Measurements from ENCODE around the gene HOXB3.

Gene HOXB3

DNA sequence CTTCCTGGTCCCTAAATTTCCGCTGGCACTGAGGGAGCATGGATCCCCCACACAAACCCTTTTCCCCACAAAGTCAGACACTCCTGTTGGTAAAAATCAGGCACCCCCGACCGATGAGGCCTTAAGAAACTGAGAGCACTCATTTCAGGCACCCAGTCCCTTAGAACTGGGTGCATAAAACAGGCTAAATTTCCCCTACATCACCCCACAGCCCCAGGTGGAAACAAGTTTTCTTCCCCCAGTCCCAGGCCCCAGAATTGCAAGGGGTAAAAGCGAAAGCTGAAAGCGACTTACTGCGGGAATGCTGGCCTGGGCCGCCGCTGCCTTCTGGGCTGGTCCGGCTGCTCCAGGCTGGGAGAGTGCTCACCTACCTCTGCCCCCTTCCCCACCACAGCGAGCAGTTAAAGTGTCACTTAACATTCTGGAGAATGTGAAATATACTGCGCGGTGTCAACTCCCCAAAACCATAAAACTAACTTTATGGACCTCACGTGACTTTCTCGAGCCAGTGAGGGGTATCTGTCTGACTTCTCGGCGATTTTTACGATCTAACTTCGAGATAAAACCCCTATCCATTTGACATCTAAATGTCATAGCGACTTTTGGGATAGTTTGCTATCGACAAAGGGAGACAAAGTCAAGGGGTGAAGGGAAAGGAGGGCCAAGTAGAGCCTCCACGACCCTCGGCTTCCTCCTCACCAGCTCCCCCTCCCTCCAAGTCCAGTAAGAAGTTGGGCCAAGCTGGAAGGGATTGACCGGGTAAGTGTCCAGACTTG lies at the start of gene HOXB3:
HOXB3 (minus strand) TSS at position 411 of the 776 bp plus-strand sequence. CDS start 37,767 bp downstream, outside the sequence.
- DNase-seq (ENCODE audit: low read depth), result peak; percentile 94

DNA sequence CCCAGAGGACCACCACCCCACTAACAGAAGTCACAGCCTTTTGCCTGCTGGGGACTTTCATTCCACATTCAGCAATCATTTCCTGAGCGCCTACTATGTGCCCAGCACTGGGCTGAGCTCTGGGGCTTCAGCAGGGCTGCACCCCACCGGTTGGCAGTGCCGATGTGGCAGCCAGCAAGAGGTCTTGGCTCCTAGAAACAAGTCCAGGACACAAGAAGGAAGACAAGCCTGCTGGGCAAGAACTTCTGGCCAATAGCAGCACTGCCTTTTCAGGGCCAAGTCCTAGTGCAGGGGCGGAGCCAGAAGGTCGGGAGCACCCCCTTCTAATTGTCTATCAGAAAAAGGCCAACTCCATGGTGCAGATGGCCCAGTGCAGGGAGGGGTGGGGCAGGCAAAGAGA lies 49.1 kb upstream of the HOXB3 start:
- DNase-seq (ENCODE audit: low read depth), result no peak

DNA sequence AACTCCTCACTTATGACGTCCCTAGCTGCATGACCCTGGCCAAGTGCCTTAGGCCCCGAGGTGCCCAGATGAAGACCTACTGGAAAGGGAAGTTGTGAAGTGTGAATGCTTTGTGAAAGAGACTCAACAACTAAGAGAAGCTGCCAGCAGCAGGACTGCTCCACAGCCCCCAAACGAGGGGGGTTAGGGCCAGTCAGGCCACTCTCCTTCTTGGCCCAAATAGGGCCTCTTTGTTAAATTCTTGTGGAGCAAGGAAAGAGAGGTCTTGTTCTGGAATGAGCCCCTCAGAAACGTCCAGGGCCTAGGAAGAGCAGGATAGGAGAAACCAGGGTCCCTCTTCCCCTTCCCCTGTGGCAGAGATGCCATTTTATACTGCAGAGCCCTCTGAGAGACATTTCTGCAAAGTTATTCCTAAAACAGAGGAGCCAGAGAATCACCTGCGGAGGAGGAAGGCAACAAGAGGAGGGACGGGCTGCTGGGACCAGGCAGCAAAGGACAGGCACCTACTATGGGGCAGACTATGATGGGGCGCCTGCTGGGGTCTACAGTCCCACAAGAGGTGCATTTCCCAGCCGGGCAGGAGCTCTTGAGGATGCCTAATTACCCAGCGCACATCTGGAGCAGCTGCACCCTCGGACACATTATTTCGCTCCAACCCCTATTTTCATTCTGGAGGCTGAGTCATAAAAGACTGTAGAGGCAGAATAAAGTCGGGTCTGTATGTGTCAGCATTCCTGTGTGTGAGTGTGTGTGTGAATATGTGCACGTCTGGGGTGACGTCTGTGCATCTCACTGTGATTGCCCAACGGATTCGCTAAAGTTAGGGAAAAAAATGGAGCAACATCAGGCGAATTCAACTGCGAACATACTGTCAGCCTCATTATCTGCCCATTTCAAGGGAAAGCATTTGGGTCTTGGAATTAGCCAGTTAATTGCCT lies 47.6 kb upstream of the HOXB3 start:
- DNase-seq (ENCODE audit: low read depth), result peak; percentile 74

DNA sequence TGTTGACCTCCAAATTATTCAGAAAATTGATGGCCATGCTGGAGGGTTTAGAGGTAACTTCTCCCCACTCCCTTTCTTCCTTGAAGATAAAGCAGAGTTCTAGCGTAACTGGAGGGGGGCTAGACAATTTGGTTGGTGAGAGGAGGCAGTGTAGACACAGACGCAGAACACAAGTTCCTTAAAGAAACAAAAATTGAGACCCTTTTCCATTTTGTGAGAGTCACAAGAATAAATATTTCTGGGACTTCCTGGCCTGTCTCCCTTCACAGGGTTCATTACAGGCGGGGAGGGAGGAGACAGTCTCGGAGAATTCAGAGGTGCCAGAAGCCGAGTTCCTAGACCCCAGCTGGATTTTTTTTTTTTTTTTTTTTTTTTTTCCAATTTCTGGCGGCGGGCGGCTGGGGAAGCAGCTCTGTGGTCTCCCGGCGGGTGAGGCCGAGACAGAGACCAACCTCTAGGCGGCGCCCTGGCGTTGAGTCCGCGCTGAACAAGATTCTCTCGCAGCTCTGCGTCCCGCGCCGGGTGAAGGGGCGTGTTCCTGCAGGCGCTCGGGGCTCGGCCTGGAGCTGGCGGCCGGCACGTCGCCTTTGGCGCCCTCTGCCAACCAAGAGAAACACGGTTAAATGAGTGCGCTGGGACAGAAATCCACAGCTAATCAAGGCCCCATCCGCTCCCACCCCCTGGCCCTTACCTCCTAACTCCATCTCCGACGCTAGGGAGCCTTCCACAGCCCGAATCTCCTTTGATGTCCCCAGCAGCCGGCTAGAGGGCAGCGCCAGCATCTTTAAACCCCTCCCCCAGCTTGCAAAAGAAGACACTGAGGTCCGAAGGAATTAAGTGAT lies 46.4 kb upstream of the HOXB3 start:
- no peak for DNase-seq (ENCODE audit: low read depth)

DNA sequence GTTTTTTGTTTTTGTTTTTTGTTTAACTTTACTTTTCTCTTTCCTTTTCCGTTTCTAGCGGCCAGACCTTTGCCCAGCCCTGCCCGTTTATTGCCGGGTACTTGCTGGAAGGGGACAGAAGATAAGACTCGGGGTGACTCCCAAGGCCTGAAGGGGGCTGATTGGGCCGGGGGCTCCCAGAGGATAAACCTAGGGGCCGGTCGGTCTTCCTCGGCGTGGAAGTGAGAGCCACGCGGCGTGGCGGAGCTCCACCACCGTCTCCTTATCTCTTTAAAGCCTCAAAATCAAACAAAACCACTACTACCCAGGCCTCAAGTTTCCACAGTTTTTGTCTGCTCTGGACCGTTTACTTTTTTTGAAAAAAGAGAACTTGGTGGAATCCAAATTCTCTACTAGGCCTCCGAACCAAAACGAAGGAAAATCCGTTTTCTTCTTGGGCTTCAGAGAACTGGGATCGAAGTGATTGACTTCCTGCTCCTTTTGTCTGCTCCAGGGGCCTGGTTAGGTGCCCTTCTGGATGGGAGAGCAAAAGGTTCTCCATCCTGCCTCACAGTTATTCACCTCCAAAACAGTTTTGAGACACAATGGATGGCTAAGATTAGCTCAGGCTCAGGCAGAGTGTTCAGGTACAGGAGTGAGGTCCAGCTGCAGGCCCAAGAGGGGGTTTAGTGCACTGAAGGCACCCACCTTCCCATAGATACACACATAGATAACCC lies 44.6 kb upstream of the HOXB3 start:
- no peak for DNase-seq (ENCODE audit: low read depth)

DNA sequence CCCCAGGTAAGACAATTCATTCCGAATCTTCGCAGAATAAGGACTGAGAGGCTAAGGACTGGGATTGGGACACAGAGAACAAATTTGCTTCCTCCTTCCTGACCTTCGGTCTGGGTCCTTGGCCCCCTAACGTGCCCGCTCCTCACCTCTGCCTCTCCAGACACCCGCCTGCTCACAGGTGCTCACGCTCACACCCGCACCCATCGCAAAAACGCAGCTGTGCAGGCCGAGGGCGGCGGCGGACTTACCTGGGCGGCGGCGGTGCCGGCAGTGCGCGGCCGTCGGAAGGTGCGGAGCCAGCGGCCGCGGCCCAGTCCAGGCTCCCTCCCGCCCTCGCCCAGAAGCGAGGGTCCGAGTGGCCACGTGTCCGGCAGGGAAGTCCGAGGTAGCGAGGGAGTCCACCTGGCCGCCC lies 43.2 kb upstream of the HOXB3 start:
- DNase-seq (ENCODE audit: low read depth), result no peak

DNA sequence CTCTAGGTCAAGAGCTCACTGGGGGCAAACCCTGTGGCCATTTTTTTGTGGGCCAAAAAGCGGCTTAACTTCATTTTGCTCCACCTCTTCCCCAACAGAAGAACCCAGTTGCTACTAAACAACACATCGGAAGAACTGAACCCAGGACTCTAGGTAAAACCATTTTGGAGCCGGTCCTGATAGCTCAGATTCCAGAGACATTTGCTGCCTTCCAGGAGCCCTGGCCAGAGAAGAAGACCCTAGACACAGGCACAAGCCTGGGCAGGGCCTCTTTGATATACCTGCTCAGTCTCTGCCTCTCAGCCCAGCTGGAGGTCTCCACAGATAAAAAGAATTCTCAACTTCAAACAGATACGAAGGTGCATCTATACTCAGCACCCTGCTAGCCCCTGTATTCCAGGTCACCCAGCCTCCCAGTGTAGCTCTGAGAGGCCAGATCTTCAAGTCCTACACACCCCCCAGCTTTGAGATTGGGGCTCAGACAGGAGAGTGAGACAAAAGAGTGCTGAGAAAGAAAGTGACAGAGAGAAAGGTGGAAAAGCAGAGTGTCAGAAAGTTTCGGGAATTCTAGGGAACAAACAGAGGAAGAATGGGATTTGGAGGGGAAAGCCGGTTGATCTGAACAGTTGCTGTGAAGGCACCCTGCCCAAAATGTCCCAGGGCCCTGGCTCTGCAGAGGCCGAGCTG lies 42.7 kb upstream of the HOXB3 start:
- no peak for DNase-seq (ENCODE audit: low read depth)

DNA sequence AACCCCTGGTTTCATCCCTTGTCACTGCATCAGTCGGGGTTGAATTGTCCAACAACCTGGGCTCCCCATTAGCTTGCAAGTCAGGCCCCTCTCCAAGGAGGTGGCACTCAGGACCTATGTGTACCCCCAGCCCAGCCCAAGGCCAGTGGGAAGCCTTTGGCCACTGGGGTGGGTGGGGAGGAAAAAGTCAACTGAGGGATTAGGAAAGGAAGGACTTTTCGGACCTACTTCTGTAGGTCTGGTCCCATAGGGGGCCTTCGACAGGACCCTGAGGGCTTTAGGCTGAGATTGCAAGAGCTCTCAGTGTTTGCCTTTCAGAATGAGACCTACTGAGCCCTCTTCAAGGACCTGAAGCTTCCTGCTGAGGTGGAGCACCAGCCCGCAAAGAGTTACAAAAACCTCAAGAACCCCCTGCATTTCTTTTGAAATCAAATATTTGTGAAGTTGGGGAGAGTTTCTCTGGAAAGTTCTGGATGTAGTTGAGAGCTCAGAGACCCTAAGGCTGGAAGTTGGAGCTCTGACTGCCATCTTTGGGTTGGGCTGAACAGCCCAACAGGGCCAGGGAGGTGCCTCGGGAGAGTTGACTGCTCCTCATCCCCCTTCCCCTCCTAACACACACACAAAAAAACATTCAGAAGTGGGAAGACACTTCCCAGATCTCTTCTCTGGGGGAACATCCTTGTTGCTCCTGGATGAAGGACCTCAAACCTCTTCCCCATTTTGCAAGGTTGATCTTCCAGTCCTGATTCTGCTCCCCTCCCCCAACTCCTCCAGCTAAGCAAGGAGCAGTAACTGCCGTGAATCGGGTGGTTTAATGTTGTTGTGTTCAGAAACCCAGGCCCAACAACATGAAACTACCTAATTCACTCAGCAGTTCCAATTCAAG lies 41.9 kb upstream of the HOXB3 start:
- DNase-seq (ENCODE audit: low read depth), result no peak

DNA sequence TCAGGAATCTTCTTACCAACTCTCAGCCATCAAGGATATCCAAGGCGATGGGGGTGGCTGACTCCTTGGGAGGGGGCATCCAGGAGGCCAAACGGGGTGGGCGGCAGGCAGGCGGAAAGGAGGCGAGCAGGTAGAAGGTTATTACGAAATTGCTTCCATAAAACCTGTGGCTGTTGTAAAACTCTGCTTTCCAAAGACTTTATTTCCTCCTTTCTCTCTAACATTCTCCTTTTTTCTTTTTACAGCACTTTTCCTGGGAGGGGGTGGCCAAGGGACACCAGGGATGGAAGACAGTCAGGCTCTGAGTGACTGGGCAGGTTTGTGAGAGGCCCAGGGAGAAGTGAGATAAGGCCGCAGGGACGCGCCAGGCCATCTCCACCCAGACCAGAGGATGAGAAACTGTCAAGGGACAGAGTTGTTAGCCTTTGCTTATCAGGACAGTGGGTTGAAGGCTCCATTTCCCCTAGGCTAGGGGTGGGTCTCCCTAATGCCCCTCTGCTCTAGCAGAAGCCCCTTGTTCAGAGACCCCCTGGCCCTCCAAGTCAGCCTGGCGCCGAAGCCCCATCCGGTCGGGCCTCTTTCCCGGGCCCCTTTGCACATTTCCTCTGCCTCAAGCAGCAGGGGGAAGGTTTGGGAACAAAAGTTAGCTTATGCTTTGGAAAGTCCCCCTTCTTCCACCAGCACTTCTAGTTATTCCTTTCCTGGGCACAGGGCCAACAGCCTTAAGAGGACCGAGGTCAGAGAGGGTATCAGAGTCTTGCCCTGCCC lies 41.1 kb upstream of the HOXB3 start:
- no peak for DNase-seq (ENCODE audit: low read depth)

DNA sequence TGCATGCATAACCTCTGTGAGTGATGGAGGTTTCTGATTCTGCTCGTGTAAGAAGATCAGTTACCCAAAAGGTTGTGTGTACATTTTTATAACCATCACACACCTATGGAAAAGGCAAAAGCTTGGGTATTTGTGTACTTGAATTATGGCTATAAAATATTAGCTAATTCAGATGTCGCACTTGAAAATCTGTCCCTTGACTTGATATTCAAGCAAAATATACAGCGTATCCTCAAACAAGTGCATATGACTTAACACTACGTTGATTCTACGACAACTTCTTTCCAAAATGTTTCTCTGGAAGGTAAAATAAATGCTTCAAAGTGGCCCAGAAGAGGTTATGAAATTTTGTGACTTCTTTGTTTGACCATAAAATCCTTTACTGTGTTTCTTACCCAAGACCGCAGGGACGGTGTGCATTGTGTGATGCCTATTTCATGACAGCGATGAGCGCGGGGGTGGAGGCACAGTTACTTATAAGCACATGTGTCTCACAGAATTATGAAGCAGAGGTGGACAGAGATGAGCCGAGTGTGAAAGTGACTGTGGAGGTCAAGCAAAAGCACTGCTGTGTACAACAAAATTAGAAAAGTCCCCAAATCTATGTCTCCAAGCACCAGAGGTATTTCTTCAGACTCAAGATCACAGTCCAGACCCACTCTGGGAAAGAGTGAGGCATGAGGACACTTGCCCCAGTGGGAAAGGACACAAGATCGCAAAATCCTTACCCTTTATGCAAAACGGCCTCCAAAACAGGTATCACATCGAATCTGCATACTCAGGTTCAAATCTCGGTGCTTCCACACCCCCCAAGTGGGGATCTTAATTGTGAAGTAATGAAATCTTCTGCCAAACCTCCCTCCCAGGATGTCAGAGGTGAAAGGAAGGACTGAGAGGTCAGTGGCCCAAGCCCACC lies 40.2 kb upstream of the HOXB3 start:
- no peak for DNase-seq (ENCODE audit: low read depth)

DNA sequence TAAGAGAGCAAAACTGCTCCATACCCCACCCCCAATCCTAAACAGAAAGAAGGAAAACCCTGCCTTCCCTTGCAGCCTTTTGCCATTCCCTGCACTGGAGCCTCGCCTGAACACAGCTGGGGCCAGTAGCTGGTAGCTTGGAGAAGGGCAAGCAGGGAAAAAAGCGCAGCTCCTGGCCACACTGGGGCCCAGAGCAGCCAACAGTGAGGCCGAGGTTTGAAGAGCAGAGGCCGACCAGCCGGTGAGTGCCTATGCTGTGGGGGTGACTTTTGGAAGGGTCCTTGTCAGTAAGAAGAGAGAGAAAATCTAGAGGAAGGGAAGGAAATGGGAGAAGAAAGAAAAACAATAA lies 39.3 kb upstream of the HOXB3 start:
- no peak for DNase-seq (ENCODE audit: low read depth)

DNA sequence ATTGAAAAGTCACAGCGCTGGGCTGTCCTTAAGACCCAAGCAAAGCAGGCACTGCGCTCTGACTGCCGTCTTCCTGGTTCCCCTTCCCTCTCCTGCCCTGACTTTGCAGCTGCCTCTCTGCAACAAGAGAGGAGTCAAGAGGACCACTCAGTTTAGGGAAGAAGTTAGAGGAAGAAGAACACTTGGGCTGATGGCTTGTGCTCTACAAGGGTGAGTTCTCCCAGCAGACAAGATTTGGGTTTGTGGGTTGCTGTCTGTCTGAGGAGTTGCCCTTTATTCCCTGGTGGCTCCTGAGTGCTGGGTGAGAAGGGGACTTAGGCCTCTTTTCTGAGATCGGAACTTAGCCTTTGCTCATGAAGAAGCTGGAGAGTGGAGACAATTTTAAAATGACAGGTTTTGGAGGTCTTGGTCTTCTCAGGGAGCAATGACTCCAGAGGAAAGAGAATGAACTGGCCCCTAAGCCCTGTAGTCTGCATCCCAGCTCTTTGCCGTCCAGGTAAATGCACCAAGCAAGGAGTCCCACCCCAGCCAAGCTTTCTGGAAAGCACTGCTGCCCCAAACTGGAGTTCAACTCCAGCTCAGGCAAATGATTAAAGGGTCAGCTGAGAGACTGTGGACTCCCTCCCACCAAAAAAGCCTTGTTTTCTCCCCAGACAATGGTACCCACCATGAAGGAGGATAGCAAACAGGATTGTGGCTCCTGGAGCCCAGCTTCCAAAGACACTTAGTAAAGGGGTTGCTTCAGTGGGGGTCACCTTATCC lies 38.8 kb upstream of the HOXB3 start:
- DNase-seq (ENCODE audit: low read depth), result no peak

DNA sequence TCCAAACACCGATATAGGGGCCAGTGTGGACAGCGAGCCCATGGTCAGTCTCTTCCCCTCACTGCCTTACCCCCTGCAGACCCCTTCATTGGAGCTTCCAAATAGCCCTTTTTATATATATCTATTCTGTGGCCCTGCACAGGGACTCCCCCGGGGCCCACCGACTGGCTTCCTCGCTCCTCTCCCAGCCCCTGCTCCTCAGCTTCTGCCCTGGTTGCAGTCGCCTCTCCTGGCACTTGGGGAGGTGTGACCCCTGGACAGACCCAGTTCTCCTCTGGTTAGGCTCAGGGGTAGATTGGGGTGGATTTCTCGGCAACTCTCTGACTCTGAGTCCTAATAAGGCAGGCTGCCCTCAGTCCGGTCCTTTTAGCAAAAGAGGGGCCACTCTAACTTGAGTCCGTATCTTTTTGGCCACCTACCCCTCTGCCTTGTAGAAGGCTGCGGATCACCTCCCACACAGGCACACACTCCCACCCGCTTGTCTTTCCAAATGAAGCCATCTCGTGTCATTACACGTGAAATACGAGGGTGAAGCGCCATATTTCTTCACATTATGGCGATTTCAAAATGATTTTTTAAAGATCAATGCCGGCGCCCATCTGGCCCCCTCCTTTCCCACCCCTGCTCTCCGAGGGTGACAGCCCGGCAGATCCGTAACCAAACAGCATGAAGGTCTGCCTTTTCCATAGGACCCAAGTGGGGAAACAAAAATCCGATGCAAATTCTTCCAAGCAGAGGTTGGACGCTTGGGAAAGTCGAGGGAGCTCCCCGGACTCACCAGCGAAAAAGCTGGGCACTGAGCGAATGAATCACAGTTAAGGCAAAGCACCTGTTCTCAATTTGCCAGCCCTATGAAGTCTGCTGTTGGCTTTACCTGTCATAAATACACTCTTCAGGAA lies 37.8 kb upstream of the HOXB3 start:
- DNase-seq (ENCODE audit: low read depth), result no peak

DNA sequence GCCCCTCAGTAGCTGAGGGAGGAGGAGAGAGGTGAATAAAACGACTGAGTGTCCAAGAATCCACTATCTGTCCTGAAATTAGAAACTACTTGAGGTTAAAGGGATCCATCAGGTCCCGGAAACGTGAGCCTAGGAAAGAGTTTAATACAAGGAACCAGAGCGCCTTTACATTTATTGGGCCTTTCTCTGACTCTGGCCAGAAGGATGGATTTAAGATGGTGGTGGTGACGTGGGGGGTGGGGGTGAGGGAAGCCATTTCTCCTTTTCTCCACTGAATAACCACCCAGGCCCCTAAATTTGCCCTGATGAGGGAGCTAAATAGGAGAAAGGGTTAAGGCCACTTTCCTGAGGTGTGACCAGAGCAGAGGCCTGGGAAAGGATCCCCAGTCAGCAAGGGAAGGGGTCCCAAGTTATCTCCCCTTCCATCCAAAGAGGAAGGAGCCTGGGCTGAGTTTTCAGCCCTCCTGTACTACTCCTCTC lies 37.1 kb upstream of the HOXB3 start:
- DNase-seq (ENCODE audit: low read depth), result no peak

DNA sequence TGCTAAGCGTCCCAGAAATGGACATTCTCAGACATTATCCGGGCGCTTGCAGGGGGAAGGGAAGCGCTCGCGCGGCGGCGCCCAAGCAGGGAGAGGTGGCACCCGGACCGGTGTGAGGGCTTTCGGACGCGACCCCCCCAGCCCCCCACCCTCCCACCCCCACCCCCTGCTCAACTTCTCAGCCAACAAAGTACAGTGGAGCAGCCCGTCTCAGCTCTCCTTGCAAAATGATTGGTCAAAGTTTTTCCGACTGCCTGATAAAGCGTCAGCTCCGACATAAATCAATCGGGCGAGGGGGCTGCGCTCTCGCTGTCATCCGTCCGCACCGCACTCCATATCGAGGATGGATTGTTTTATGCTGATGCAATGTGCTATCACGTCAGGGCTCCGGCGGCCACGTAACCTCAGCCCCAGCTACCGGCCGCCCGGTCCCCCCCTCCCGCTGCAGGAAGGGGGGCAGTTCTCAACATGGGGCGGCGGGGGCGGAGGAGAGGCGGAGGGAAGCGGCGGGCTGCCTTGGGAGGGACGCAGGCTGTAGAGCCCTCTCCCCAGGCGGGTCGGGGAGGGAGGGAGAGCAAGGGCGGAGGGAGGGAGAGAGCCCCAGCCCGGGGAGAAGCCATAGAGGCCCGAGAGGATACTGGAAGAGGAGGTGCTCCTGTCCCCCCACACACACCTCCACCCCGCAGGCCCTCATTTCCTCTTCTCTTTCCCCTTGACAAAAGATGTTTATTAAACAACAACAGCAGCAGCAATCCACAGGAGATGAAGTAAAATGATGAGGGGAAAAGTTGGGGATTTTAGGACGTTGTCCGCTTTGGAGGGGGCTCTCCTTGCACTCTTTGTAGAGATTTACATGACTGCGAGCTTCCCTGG lies 36.4 kb upstream of the HOXB3 start, which contains the start of gene HOXB9:
HOXB9 (minus strand) TSS at position 114 of the 873 bp plus-strand sequence; CDS start at position 25, 89 bp downstream.
- DNase-seq (ENCODE audit: low read depth), result no peak
